Lower leg skin (tissue), 3 donors: ENCODE data around the gene ACOXL.
"Not testable (repeated sequence)": the region's sequence is repeated elsewhere in the genome, so short reads cannot be mapped to it uniquely, and the experiment has no call there.

ENCODE experiments used
- CTCF ChIP-seq, 3 donors: fragments of 450-650 bp; IDR thresholded peaks; one replicate each; pipeline ENCODE4 v1.5.1; 2016; ENCODE audit warnings: antibody characterized with exemption in 3 of 3, mild to moderate bottlenecking in 3 of 3, moderate library complexity in 2 of 3
- POLR2A ChIP-seq, 2 donors: fragments of 450-650 bp; IDR thresholded peaks; one replicate each; pipeline ENCODE4 v1.6.1; 2016 to 2017; ENCODE audit warnings: antibody characterized with exemption in 2 of 2, mild to moderate bottlenecking in 1 of 2, moderate library complexity in 1 of 2

- TF ChIP-seq CTCF, POLR2A (IDR thresholded peaks at IDR 0.05): not testable (repeated sequence)
Observed at GRCh38 chr2:111045236-111045635, 312.9 kb downstream of the ACOXL start.
